Esophagus squamous epithelium (tissue), 5 donors: ENCODE data around the gene ZNF329. TPM values are rescaled to one million over a fixed set of nuclear protein-coding genes. Genes with fewer than 3 reads are reported as not detected.

ENCODE experiments used
- DNase-seq: peaks from one replicate; lab custom pipeline; 2025; lab: John Stamatoyannopoulos, UW
- H3K27ac ChIP-seq, 4 donors: fragments of 200-600 bp; sonication (generic); one replicate each; pipeline ENCODE4 v1.5.1; 2016 to 2019; ENCODE audit warnings: mild to moderate bottlenecking in 1 of 4
- H3K27me3 ChIP-seq, 4 donors: fragments of 200-600 bp; sonication (generic); 1 replicate in 3 of 4; 2 replicates in 1 of 4; pipeline versions ENCODE4 v1.5.1 to v1.6.0; 2017 to 2021; ENCODE audit warnings: antibody characterized with exemption in 1 of 4
- H3K36me3 ChIP-seq, 3 donors: fragments of 200-600 bp; sonication (generic); one replicate each; pipeline ENCODE4 v1.5.1; 2016 to 2019
- H3K4me1 ChIP-seq, 3 donors: fragments of 200-600 bp; sonication (generic); one replicate each; pipeline ENCODE4 v1.5.1; 2017 to 2019
- H3K4me3 ChIP-seq, 4 donors: fragments of 200-600 bp; sonication (generic); 1 replicate in 3 of 4; 2 replicates in 1 of 4; pipeline ENCODE4 v1.5.1; 2016 to 2019; ENCODE audit warnings: mild to moderate bottlenecking in 2 of 4, moderate library complexity in 1 of 4
- H3K9me3 ChIP-seq, 3 donors: fragments of 200-600 bp; sonication (generic); one replicate each; pipeline ENCODE4 v1.5.1; 2016 to 2019
- CTCF ChIP-seq, 6 experiments: fragments of 450-650 bp in 4 of 6; fragments of 200-600 bp in 2 of 6; sonication (generic) in 2 of 6; IDR thresholded peaks; one replicate each; pipeline ENCODE4 v1.5.1; 2016 to 2019; ENCODE audit warnings: antibody characterized with exemption in 6 of 6, mild to moderate bottlenecking in 4 of 6, moderate library complexity in 4 of 6
- POLR2A ChIP-seq, 4 donors: fragments of 450-650 bp; IDR thresholded peaks; one replicate each; pipeline ENCODE4 v1.6.1; 2017; ENCODE audit warnings: antibody characterized with exemption in 4 of 4, mild to moderate bottlenecking in 4 of 4, moderate library complexity in 3 of 4
- WGBS, 2 donors: methylation state at CpG; one replicate each; pipeline ENCODE4 v1.1.5; 2018; 5-methylcytosine and 5-hydroxymethylcytosine counted together
- intact Hi-C: fragments of 100-400 bp; cut with DNase I; formaldehyde crosslinking; loops from one replicate; pipeline ENCODE4 v1.15.0; 2022
- total RNA-seq, 4 donors: library from RNA; depleted of rRNA; stranded (reverse); fragments of >200 nt; gene quantifications; one replicate each; pipeline ENCODE4 v1.1.0, GENCODE V29; 2016
- donor health status: DM: yes; HTN: yes; CAD: no.

The ZNF329 gene
- total RNA-seq, 4 donors from 2014 or later, result 3.0 to 6.7 (median 3.9) TPM

- intact Hi-C loops, result no loop called here
- Histone ChIP-seq H3K9me3 (peaks cover 0 to 97% (median 94%) of the 10 kb centered on the region in 3 donors), H3K4me3 (peak overlapping the region in 1 of 4 donors; percentile 19), H3K27ac (no peak overlapping the region), H3K4me1 (no peaks in the 10 kb centered on the region), H3K27me3 (peaks cover 0 to 27% (median 0%) of the 10 kb centered on the region in 4 donors), H3K36me3 (no peaks in the 10 kb centered on the region)
- DNase-seq, result no peak
- 81 to 83% methylated on average over 5 of the region's 5 CpGs for WGBS, 2 donors
- TF ChIP-seq POLR2A (IDR thresholded peaks at IDR 0.05), result no peak
- no peak for TF ChIP-seq CTCF (IDR thresholded peaks at IDR 0.05)
Measured at GRCh38 chr19:58118979-58119733, 31.4 kb downstream of the ZNF329 start.

GRCh38 chr19:58117841-58118575 lies 32.6 kb downstream of the ZNF329 start:
- Histone ChIP-seq H3K27me3 (peaks cover 0 to 27% (median 0%) of the 10 kb centered on the region in 4 donors), H3K36me3 (no peaks in the 10 kb centered on the region), H3K4me3 (peak overlapping the region in 1 of 4 donors; percentile 19), H3K27ac (no peak overlapping the region), H3K4me1 (no peaks in the 10 kb centered on the region), H3K9me3 (peaks cover 0 to 97% (median 93%) of the 10 kb centered on the region in 3 donors)
- WGBS, 2 donors, result 11 to 20% methylated on average over 24 to 30 of the region's 77 CpGs
- DNase-seq, result no peak
- intact Hi-C loops, result no loop called here
- TF ChIP-seq CTCF (IDR thresholded peaks at IDR 0.05) (no peak), POLR2A (IDR thresholded peaks at IDR 0.05) (no peak)

GRCh38 chr19:58108546-58108817 lies 42.1 kb downstream of the ZNF329 start:
- intact Hi-C loops, result no loop called here
- Histone ChIP-seq H3K27me3 (no peaks in the 10 kb centered on the region), H3K9me3 (peaks cover 0 to 98% (median 80%) of the 10 kb centered on the region in 3 donors), H3K27ac (no peak overlapping the region), H3K4me3 (no peak overlapping the region), H3K36me3 (no peaks in the 10 kb centered on the region), H3K4me1 (no peaks in the 10 kb centered on the region)
- TF ChIP-seq POLR2A (IDR thresholded peaks at IDR 0.05) (no peak), CTCF (IDR thresholded peaks at IDR 0.05) (no peak)
- no peak for DNase-seq
- 74 to 86% methylated on average over 3 of the region's 3 CpGs for WGBS, 2 donors

- WGBS, 2 donors, result 74 to 77% methylated on average over 7 of the region's 7 CpGs
- TF ChIP-seq CTCF (IDR thresholded peaks at IDR 0.05) (no peak), POLR2A (IDR thresholded peaks at IDR 0.05) (no peak)
Measured at GRCh38 chr19:58107778-58108545, 42.6 kb downstream of the ZNF329 start.

More at GRCh38 chr19:58107778-58108545, 42.6 kb downstream of the ZNF329 start:
- H3K36me3 ChIP-seq, result no peaks in the 10 kb centered on the region
- H3K27ac ChIP-seq, result no peak overlapping the region
- H3K4me3 ChIP-seq, result no peak overlapping the region
- peaks cover 0 to 94% (median 78%) of the 10 kb centered on the region in 3 donors for H3K9me3 ChIP-seq
- no peaks in the 10 kb centered on the region for H3K4me1 ChIP-seq
- DNase-seq, result no peak
- no peaks in the 10 kb centered on the region for H3K27me3 ChIP-seq
- intact Hi-C loops, result no loop called here
